ENCODE data around the gene FNIP2. TPM values are rescaled to one million over a fixed set of nuclear protein-coding genes. Genes with fewer than 3 reads are reported as not detected.

FNIP2 gene
- polyA plus RNA-seq, 1 donor from 2014 or later, result 51.7 TPM

- Histone ChIP-seq H3K4me2 (ENCODE audit: low read length) (no peak overlapping the region), H3K9me3 (ENCODE audit: low read length) (no peaks in the 10 kb centered on the region), H3K9me2 (ENCODE audit: insufficient read depth, low read length) (no peaks in the 10 kb centered on the region), H3F3A (ENCODE audit: insufficient read depth, low read length, poor library complexity, severe bottlenecking) (no peaks in the 10 kb centered on the region), H3K79me2 (replicated peaks; ENCODE audit: insufficient read depth, low read length) (no peaks in the 10 kb centered on the region), H3K9ac (ENCODE audit: low read length) (no peak overlapping the region), H3K4me3 (ENCODE audit: low read length) (no peak overlapping the region), H3K27me3 (ENCODE audit: insufficient read depth, low read depth, low read length) (no peaks in the 10 kb centered on the region), H3K27ac (ENCODE audit: low read length) (no peak overlapping the region), H2AFZ (ENCODE audit: low read depth, low read length) (no peak overlapping the region), H4K20me1 (ENCODE audit: insufficient read depth) (no peaks in the 10 kb centered on the region), H3K36me3 (ENCODE audit: insufficient read depth, low read length) (no peaks in the 10 kb centered on the region)
- no peak for TF ChIP-seq TAF1 (IDR thresholded peaks at IDR 0.05; ENCODE audit: low read depth)
- TF ChIP-seq EP300 (conservative IDR thresholded peaks at IDR 0.05; ENCODE audit: poor library complexity, severe bottlenecking), result no peak
- TF ChIP-seq POLR2AphosphoS5 (IDR thresholded peaks at IDR 0.05), result no peak
- no peak for TF ChIP-seq RAD21 (conservative IDR thresholded peaks at IDR 0.05)
- TF ChIP-seq EZH2 (IDR thresholded peaks at IDR 0.05; ENCODE audit: borderline replicate concordance, insufficient read depth, low read length, poor library complexity, severe bottlenecking), result no peak
- TF ChIP-seq CTCF (IDR thresholded peaks at IDR 0.05; ENCODE audit: poor library complexity, severe bottlenecking), result no peak
- no peak for TF ChIP-seq MXI1 (conservative IDR thresholded peaks at IDR 0.05; ENCODE audit: poor library complexity, severe bottlenecking)
- TF ChIP-seq SMC3 (conservative IDR thresholded peaks at IDR 0.05; ENCODE audit: poor library complexity), result no peak
- TF ChIP-seq, protein P1, sequence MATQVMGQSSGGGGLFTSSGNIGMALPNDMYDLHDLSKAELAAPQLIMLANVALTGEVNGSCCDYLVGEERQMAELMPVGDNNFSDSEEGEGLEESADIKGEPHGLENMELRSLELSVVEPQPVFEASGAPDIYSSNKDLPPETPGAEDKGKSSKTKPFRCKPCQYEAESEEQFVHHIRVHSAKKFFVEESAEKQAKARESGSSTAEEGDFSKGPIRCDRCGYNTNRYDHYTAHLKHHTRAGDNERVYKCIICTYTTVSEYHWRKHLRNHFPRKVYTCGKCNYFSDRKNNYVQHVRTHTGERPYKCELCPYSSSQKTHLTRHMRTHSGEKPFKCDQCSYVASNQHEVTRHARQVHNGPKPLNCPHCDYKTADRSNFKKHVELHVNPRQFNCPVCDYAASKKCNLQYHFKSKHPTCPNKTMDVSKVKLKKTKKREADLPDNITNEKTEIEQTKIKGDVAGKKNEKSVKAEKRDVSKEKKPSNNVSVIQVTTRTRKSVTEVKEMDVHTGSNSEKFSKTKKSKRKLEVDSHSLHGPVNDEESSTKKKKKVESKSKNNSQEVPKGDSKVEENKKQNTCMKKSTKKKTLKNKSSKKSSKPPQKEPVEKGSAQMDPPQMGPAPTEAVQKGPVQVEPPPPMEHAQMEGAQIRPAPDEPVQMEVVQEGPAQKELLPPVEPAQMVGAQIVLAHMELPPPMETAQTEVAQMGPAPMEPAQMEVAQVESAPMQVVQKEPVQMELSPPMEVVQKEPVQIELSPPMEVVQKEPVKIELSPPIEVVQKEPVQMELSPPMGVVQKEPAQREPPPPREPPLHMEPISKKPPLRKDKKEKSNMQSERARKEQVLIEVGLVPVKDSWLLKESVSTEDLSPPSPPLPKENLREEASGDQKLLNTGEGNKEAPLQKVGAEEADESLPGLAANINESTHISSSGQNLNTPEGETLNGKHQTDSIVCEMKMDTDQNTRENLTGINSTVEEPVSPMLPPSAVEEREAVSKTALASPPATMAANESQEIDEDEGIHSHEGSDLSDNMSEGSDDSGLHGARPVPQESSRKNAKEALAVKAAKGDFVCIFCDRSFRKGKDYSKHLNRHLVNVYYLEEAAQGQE (IDR thresholded peaks at IDR 0.05; ENCODE audit: borderline replicate concordance), result no peak
Measured at GRCh38 chr4:158903079-158903456, 134.2 kb downstream of the FNIP2 start.

- Histone ChIP-seq H3K36me3 (ENCODE audit: insufficient read depth, low read length) (no peaks in the 10 kb centered on the region), H4K20me1 (ENCODE audit: insufficient read depth) (no peaks in the 10 kb centered on the region), H3F3A (ENCODE audit: insufficient read depth, low read length, poor library complexity, severe bottlenecking) (no peaks in the 10 kb centered on the region), H3K27me3 (ENCODE audit: insufficient read depth, low read depth, low read length) (no peaks in the 10 kb centered on the region), H3K79me2 (replicated peaks; ENCODE audit: insufficient read depth, low read length) (no peaks in the 10 kb centered on the region), H3K9ac (ENCODE audit: low read length) (no peak overlapping the region), H3K27ac (ENCODE audit: low read length) (no peak overlapping the region), H3K9me3 (ENCODE audit: low read length) (no peaks in the 10 kb centered on the region), H2AFZ (ENCODE audit: low read depth, low read length) (no peak overlapping the region), H3K9me2 (ENCODE audit: insufficient read depth, low read length) (no peaks in the 10 kb centered on the region), H3K4me3 (ENCODE audit: low read length) (no peak overlapping the region), H3K4me2 (ENCODE audit: low read length) (no peak overlapping the region)
- TF ChIP-seq POLR2AphosphoS5 (IDR thresholded peaks at IDR 0.05) (no peak), MXI1 (conservative IDR thresholded peaks at IDR 0.05; ENCODE audit: poor library complexity, severe bottlenecking) (no peak), EZH2 (IDR thresholded peaks at IDR 0.05; ENCODE audit: borderline replicate concordance, insufficient read depth, low read length, poor library complexity, severe bottlenecking) (no peak), EP300 (conservative IDR thresholded peaks at IDR 0.05; ENCODE audit: poor library complexity, severe bottlenecking) (no peak), RAD21 (conservative IDR thresholded peaks at IDR 0.05) (no peak), TAF1 (IDR thresholded peaks at IDR 0.05; ENCODE audit: low read depth) (no peak), SMC3 (conservative IDR thresholded peaks at IDR 0.05; ENCODE audit: poor library complexity) (no peak), CTCF (IDR thresholded peaks at IDR 0.05; ENCODE audit: poor library complexity, severe bottlenecking) (no peak)
- TF ChIP-seq, protein P1 (IDR thresholded peaks at IDR 0.05; ENCODE audit: borderline replicate concordance), result no peak
Measured at GRCh38 chr4:158903472-158904043, 134.7 kb downstream of the FNIP2 start.

All from neural cell (in vitro differentiated cells).